ENCODE data around the gene SLC12A7.
"Not testable (repeated sequence)": the region's sequence is repeated elsewhere in the genome, so short reads cannot be mapped to it uniquely, and the experiment has no call there.

Gene SLC12A7

DNA sequence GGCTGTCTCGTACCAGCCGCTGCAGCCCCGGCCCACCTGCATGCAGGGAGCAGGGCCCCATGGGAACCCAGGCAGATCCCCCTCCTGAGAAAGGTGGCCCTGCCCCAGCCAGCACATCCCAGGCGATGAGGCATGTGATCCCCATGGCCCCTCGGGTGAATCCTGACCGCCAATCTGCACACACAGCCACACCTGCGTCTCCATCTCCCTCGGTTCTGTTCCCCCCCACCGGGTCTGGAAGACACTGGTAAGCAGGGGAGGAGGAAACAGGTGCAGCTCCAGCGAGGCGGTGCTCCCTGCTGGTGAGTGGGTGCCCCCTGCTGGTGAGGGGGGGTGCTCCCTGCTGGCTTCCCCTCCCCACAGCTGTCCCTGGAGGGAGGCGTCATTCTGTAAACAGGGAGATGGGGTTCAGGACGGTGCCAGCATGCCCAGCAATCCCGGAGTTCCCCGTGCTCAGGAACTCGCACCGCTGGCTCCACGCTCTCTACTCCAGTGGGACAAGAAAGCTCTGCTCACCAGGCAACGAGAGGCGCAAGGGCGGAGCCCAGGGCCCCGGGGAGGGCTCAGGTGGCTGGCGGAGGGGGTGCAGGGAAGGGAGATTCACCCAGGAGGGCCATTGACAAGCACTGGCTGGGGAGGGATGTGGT lies 28.4 kb upstream of the SLC12A7 start:
- peak; percentile 88 for DNase-seq

DNA sequence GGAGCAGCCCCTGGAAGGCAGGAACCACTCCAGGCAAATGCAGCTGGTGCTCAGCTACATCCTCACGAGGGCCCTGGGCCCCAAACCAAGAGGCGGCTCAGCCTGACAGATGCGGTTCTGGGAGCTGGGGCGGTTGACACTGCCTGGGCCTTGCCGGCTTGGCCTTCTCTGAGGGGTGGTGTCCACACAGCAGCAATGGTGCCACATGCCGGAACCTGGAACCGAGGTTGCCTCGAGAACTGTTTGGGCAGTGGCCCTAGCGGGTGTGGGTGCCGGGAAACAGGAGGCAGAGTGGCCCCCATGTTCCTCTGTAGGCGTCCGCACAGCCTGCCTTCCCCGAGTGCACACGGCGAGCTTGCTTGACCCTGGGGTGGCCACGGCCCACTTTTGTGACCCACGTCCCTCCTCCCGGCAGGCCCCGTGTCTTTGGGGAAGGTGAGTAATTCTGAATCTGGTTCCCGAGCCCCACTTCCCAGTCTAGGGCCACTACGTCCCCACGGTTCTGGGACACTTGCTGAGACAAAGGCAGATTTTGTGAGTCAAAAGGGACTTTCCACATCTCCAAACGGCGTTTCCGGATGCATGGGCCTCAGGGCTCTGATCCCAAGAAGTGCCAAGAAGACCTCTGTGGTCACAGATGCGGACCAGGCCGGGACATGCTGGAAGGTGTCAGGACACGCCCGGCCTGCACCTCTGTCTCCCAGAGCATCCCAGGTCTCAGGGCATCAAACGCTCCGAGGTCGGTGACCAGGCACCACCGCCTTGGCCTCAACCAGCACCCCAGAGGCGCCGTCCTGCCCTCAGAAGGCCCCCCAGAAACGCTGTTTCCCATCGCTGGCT lies 27.7 kb upstream of the SLC12A7 start:
- no peak for DNase-seq

- DNase-seq = no peak
Measured at GRCh38 chr5:1138445-1139245, 26.8 kb upstream of the SLC12A7 start.

GRCh38 chr5:1137567-1138444 lies 25.9 kb upstream of the SLC12A7 start:
- no peak for DNase-seq

GRCh38 chr5:1136814-1137213 lies 25.0 kb upstream of the SLC12A7 start:
- no peak for DNase-seq

- DNase-seq = no peak
Measured at GRCh38 chr5:1135696-1136525, 24.0 kb upstream of the SLC12A7 start.

- no peak for DNase-seq
Measured at GRCh38 chr5:1134478-1134877, 22.6 kb upstream of the SLC12A7 start.

GRCh38 chr5:1133510-1134201 lies 21.8 kb upstream of the SLC12A7 start:
- no peak for DNase-seq

DNA sequence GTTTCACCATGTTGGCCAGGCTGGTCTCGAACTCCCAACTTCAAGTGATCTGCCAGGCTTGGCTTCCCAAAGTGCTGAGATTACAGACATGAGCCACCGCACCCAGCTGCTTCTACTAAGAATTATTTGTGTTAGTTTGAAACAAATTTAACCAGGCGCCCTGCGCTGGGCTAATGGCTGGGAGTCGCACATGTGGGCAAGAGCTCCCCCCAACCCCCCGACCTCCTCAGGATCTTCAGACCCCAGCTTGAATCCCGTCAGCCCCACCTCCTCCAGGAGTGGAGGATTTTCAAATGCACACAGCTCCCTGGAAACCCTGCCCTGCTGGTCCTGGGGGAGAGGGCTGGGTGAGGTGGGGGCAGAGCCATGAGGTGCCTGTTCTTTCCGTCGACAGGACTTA lies 21.2 kb upstream of the SLC12A7 start:
- no peak for DNase-seq

DNA sequence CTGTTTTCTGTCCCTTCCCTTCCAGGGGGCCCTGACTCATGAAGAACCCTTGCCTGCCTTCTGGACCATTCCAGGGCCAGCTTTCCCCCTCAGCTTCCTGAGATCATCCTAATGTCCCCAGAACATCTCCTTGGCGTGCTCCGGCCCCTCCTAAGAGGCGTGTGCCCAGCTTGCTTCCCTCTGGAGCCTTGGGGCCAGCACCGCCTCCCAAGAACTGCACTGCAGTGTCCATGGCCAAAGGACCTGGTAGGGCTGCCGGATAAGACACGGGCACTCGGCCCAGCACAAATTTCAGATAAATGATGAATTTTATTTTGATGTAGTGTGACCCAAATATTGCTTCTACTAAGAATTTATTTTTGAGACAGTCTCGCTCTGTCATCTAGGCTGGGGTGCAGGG lies 20.7 kb upstream of the SLC12A7 start:
- DNase-seq = no peak

DNA sequence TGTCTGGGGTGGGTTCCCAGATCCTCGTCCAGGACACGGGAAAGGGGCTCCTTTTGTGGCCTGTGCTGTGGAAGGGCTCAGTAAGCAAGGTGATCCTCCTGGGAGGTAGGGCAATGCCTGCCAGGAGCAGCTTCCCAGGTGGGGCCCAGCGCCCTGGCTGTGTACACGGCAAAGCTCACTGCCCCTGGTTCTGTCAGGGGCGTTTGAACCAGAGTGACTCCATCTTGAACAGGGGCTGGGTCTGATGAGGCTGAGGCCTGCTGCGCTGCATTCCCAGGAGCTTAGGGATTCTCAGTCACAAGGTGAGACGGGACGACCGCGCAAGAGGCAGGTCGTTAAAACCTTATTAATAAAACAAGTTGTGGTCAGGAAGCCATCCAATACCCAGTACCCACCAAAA lies 19.9 kb upstream of the SLC12A7 start:
- DNase-seq = no peak

DNA sequence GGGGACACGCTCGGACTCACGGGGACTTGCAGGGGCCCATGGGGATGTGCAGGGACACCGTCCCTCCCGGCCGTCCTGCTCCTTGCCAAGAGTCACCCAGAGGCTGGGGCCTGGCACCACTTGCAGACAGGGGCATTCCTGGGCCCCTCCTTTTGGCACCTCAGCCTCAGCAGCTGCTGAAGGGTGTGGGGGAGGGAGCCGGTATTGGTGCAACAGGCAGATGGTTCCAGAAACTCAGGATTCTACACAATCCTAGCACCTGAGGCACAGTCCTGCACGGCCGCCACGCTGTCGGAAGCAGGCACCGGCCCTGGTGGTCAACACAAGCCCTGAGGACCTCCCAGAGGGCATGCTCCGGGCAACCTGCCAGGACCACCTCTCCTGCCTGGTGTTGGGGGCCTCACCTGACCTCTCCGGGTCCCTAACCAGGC lies 19.3 kb upstream of the SLC12A7 start:
- no peak for DNase-seq

- DNase-seq = peak; percentile 75
Measured at GRCh38 chr5:1130218-1130946, 18.5 kb upstream of the SLC12A7 start.

DNA sequence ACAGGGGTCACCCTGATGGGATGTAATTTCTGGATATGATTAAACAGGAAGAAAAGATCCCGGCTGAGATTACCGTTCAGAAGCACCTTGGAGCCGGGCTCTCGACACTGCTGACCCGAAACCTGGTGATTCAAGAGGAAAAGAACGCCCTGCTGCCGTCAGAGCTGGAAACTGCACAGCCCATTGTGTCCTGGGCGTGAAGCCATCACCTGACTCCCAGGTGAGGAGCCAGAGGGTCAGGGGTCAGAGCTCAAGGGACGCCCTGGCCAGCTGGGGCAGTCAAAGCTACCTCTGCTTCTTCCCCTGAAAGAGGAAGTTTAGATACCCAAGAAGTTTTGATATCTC lies 17.8 kb upstream of the SLC12A7 start:
- no peak for DNase-seq

DNA sequence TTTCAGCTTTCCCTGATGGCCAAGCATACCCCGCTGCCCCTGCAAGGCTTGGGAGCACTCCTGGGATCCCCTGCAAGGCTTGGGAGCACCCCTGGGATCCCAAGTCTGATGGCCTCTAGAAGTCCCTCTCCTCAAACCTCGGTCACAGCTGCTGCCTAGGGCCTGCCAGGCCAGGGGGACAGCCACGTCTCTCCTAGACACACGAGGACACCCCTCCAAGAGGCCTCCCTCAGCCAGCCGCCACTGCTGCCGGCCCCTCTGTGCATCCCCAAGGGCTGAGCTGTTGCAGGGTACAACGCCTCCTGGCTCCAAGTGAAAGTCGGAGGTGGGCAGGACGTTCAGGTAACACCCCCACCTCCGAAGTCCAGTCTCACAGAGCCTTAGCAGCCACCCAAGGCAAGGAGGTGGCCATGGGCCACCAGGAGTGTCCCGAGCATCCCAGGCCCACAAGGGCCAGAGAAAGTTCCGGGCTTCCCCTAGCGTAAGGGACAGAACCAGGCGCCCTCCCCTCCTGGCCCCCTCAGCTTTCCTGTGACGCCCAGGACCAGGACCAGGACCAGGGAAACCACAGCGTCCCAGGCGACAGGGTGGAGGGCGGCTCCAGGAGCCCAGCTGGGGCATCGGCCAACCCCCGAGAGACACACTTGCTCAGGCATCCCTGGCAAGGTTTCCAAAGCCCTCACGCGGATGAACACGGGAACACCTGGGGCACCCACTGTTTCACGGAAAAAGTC lies 17.3 kb upstream of the SLC12A7 start:
- no peak for DNase-seq

DNA sequence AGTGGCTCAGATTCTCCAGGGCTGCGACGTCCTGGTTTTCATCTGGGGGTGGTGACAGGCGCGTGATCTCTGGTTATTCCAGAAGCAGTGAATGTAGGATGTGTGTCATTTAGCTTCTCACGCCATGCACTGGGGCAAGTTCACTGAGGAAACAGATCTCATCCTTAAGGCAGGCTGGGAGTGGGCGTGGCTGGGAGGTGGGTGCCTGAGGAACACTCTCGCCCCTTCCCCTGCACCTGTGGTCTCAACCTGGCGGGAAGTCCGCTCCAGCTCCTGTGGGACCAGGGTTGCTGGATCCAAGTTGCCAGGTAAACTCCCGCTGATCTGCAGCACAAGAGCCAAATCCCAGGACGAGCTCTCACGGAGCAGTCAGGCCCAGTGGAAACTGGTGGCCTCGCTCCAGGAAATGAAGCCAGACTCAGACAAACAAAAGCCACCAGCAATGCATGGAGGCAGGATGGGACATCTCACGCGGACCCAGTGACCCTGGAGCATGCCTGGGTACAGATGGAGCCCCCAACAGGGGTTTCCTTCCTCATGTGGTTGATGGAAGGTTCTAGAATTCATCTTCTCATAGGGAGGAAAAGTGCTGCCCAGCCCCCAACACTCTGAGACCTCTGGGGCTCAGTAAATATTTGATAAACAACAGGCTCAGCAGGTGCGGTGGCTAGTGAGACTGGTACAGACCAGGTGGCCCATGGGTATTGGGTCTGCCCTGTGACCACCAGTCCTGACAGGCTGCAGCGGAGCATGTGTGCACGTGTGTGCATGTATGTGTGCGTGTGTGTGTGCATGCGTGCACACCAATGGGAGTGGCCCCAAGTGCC lies 16.3 kb upstream of the SLC12A7 start:
- no peak for DNase-seq

GRCh38 chr5:1125695-1126094 lies 13.8 kb upstream of the SLC12A7 start:
- DNase-seq = not testable (repeated sequence)

DNA sequence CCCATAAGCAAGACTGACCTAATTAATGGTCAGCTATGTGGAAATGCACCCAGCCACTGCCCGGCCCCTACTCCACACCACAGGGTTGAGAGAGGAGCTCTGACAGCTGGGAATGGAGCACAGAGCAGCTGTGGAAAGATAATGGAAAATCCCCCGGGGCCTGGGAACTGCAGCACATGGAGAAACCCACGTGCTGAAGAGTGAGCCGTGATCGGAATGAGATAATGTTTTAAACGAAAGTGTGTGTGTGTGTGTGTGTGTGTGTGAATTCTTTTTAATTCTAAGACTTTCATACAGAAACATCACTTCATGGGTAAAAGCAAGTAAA lies 13.1 kb upstream of the SLC12A7 start:
- peak; percentile 87 for DNase-seq
